Heart left ventricle (tissue), 16 donors: ENCODE data around the gene MYO16. TPM values are rescaled to one million over a fixed set of nuclear protein-coding genes. Genes with fewer than 3 reads are reported as not detected.

Experiments
- ATAC-seq, 4 donors: fragments of 200-7000 bp; cut with Tn5 transposase; one replicate each; pipeline ENCODE4 v1.9.1; 2020 to 2022; ENCODE audit warnings: moderate library complexity in 4 of 4, mild to moderate bottlenecking in 3 of 4, moderate number of reproducible peaks in 1 of 4
- DNase-seq, 5 donors: peaks; one replicate each; pipeline ENCODE4 v3.0.0-alpha.2; 2020
- H3K27ac ChIP-seq, 12 donors: fragments of 200-600 bp; sonication (generic) in 4 of 12; one replicate each; pipeline versions ENCODE4 v1.5.0 to v1.8.0; 2016 to 2022; ENCODE audit warnings: mild to moderate bottlenecking in 2 of 12
- H3K27me3 ChIP-seq, 9 donors: fragments of 200-600 bp; sonication (generic) in 2 of 9; one replicate each; pipeline versions ENCODE4 v1.5.1 to v1.8.0; 2016 to 2022; ENCODE audit warnings: mild to moderate bottlenecking in 3 of 9
- H3K36me3 ChIP-seq, 9 donors: fragments of 200-600 bp; sonication (generic) in 2 of 9; one replicate each; pipeline versions ENCODE4 v1.5.0 to v1.8.0; 2018 to 2022; ENCODE audit warnings: mild to moderate bottlenecking in 2 of 9
- H3K4me1 ChIP-seq, 12 donors: fragments of 200-600 bp; sonication (generic) in 4 of 12; one replicate each; pipeline versions ENCODE4 v1.5.0 to v1.8.0; 2016 to 2022; ENCODE audit warnings: mild to moderate bottlenecking in 3 of 12
- H3K4me3 ChIP-seq, 12 donors: fragments of 200-600 bp; sonication (generic) in 4 of 12; one replicate each; pipeline versions ENCODE4 v1.5.0 to v1.8.0; 2017 to 2022; ENCODE audit warnings: mild to moderate bottlenecking in 9 of 12, moderate library complexity in 4 of 12
- H3K9me3 ChIP-seq, 12 donors: fragments of 200-600 bp; sonication (generic) in 4 of 12; one replicate each; pipeline versions ENCODE4 v1.5.0 to v1.8.0; 2016 to 2022; ENCODE audit warnings: mild to moderate bottlenecking in 1 of 12
- CTCF ChIP-seq, 12 donors: fragments of 200-600 bp; sonication (generic) in 4 of 12; IDR thresholded peaks; one replicate each; pipeline versions ENCODE4 v1.5.0 to v1.8.0; 2018 to 2022; ENCODE audit warnings: antibody characterized with exemption in 12 of 12, mild to moderate bottlenecking in 5 of 12
- POLR2A ChIP-seq, 2 donors: fragments of 450-650 bp; IDR thresholded peaks; one replicate each; pipeline ENCODE4 v1.6.1; 2017; ENCODE audit warnings: antibody characterized with exemption in 2 of 2, mild to moderate bottlenecking in 2 of 2, moderate library complexity in 2 of 2
- WGBS, 4 donors: extraction: QIAGEN DNeasy Blood & Tissue Kit in 2 of 4; methylation state at CpG; one replicate each; pipeline versions ENCODE4 v1.1.5 to v1.1.7; 2013 to 2018; 5-methylcytosine and 5-hydroxymethylcytosine counted together
- intact Hi-C, 10 donors: fragments of 100-400 bp; cut with DNase I; formaldehyde crosslinking; loops; one replicate each; pipeline versions ENCODE4 v1.11.1 to v1.14.2; 2022
- polyA plus RNA-seq, 2 donors: library from polyadenylated mRNA; stranded (reverse); fragments of 200-250 nt; gene quantifications; one replicate each; pipeline ENCODE4 v1.2.3, GENCODE V29; 2013
- total RNA-seq, 9 donors: library from RNA; depleted of rRNA in 2 of 9; stranded (reverse); fragments of >200 nt in 2 of 9; fragmentation: NEBNext Ultra II Directional in 3 of 9; extraction: Animal tissue kit (Norgen Biotek cat#: 25700) in 3 of 9; gene quantifications; one replicate each; pipeline versions ENCODE4 v1.1.0 to v1.2.4, GENCODE V29; 2016 to 2023
- donor health status: ischemic (EF 13 %, LVEDD 7.1; RV severe dilation, severe dysfunction).
- donor health status: healthy with polysubstance abuse.
- donor health status: DM: no; HTN: yes; CAD: no.
- donor health status: DM: no; HTN: no; CAD: no.
- donor health status: ischemic (EF 25% LVEDD 6.9; RV normal size, moderate dysfunction).
- donor health status: ischemic (EF 25% LVEDD 5.7; RV mildly dilated, moderate dysfunction).
- donor health status: healthy.
- donor health status: DM: yes; HTN: yes; CAD: no.
- donor health status: ischemic (EF 35%, LVEDD 5.7; RV mildly dilated, moderate dysfunction).
- donor health status: nonischemic (EF 11% LVEDD 7.7; RV severe dilation, severe dysfunction).
- donor health status: DM: yes; HTN: yes; CAD: no.
- donor health status: PGD.
- donor health status: ischemic (EF 29% LVEDD 5.4; RV normal size, mild dysfunction).
- donor health status: nonischemic (EF 23%, LVEDD 6.1; RV moderate dilation, normal function).

MYO16 gene
- total and polyA plus RNA-seq, 11 donors = 0.16 to 5.2 (median 0.81) TPM

- intact Hi-C loops = no loop called here
- Histone ChIP-seq H3K36me3 (no peaks in the 10 kb centered on the region), H3K27ac (no peak overlapping the region), H3K4me3 (no peak overlapping the region), H3K4me1 (no peaks in the 10 kb centered on the region), H3K27me3 (no peaks in the 10 kb centered on the region), H3K9me3 (no peaks in the 10 kb centered on the region)
- WGBS, 4 donors = 63 to 69% (median 64%) methylated on average over 4 of the region's 4 CpGs
- DNase-seq (no peak), ATAC-seq (no peak)
- TF ChIP-seq CTCF (IDR thresholded peaks at IDR 0.05) (no peak), POLR2A (IDR thresholded peaks at IDR 0.05) (no peak)
Observed at GRCh38 chr13:109026266-109026665, 396.9 kb downstream of the MYO16 start.

GRCh38 chr13:109028624-109029023, 399.2 kb downstream of the MYO16 start:
- H3K4me1 ChIP-seq = no peaks in the 10 kb centered on the region
- no peaks in the 10 kb centered on the region for H3K9me3 ChIP-seq
- intact Hi-C loops = no loop called here
- H3K4me3 ChIP-seq = no peak overlapping the region
- H3K36me3 ChIP-seq = no peaks in the 10 kb centered on the region
- ATAC-seq (no peak), DNase-seq (no peak)
- no peaks in the 10 kb centered on the region for H3K27me3 ChIP-seq
- 64 to 76% (median 69%) methylated on average over 9 of the region's 9 CpGs for WGBS, 4 donors
- H3K27ac ChIP-seq = no peak overlapping the region
- no peak for TF ChIP-seq CTCF (IDR thresholded peaks at IDR 0.05)
- no peak for TF ChIP-seq POLR2A (IDR thresholded peaks at IDR 0.05)

GRCh38 chr13:109033090-109033489, 403.7 kb downstream of the MYO16 start:
- no peak for TF ChIP-seq CTCF (IDR thresholded peaks at IDR 0.05)
- TF ChIP-seq POLR2A (IDR thresholded peaks at IDR 0.05) = no peak
- WGBS, 4 donors = 79 to 89% (median 88%) methylated on average over 7 of the region's 7 CpGs

GRCh38 chr13:109036078-109036780, 406.8 kb downstream of the MYO16 start:
- TF ChIP-seq CTCF (IDR thresholded peaks at IDR 0.05) = no peak
- TF ChIP-seq POLR2A (IDR thresholded peaks at IDR 0.05) = no peak
- no peaks in the 10 kb centered on the region for H3K4me1 ChIP-seq
- DNase-seq (no peak), ATAC-seq (no peak)
- H3K36me3 ChIP-seq = no peaks in the 10 kb centered on the region
- intact Hi-C loops = no loop called here
- H3K4me3 ChIP-seq = no peak overlapping the region
- H3K27ac ChIP-seq = no peak overlapping the region
- H3K27me3 ChIP-seq = no peaks in the 10 kb centered on the region
- no peaks in the 10 kb centered on the region for H3K9me3 ChIP-seq
- 86 to 90% (median 88%) methylated on average over 7 of the region's 7 CpGs for WGBS, 4 donors

More at GRCh38 chr13:109033090-109033489, 403.7 kb downstream of the MYO16 start:
- Histone ChIP-seq H3K4me3 (no peak overlapping the region), H3K9me3 (no peaks in the 10 kb centered on the region), H3K27ac (no peak overlapping the region), H3K36me3 (no peaks in the 10 kb centered on the region), H3K27me3 (no peaks in the 10 kb centered on the region), H3K4me1 (no peaks in the 10 kb centered on the region)
- ATAC-seq = no peak
- DNase-seq = no peak
- intact Hi-C loops = no loop called here
